Panc1 (cell line): ENCODE measurements around the gene POLR2C. TPM values are rescaled to one million over a fixed set of nuclear protein-coding genes. Genes with fewer than 3 reads are reported as not detected.

ENCODE experiments used
- ATAC-seq: fragments of 200-7000 bp; cut with Tn5 transposase; 2 replicates; pipeline ENCODE4 v1.9.1; 2020; ENCODE audit warnings: mild to moderate bottlenecking, moderate library complexity
- BruUV-seq: library from RNA; stranded (reverse); fragments of 400-500 nt; replicated peaks from 2 replicates; lab custom pipeline; 2021; lab: Mats Ljungman, UMichigan
- CTCF ChIA-PET: fragments of 300-600 bp; sonication (Branson Sonifier 250); formaldehyde crosslinking; loops from one replicate; lab custom pipeline; 2022; ENCODE audit warnings: antibody characterized with exemption; lab: Charles Lee
- POLR2A ChIA-PET: fragments of 300-600 bp; sonication (Branson Sonifier 250); formaldehyde crosslinking; loops from one replicate; lab custom pipeline; 2022; ENCODE audit warnings: antibody characterized with exemption; lab: Charles Lee
- DNase-seq: peaks from one replicate; pipeline ENCODE4 v3.0.0-alpha.2; 2010; ENCODE audit warnings: low read depth, low spot score
- H3K27ac ChIP-seq: 2 replicates; pipeline ENCODE4 v1.5.1; 2011; ENCODE audit warnings: mild to moderate bottlenecking, low read length, inconsistent platforms
- H3K27me3 ChIP-seq: fragments of 200-500 bp; sonication (Bioruptor generic); 2 replicates; pipeline ENCODE4 v1.6.0; 2014; ENCODE audit warnings: low read length, inconsistent platforms; ENCODE audit not compliant: control insufficient read depth, insufficient read depth
- H3K36me3 ChIP-seq: fragments of 200-500 bp; sonication (Bioruptor generic); 2 replicates; pipeline ENCODE4 v1.5.1; 2014; ENCODE audit warnings: inconsistent platforms, mild to moderate bottlenecking, low read length, moderate library complexity; ENCODE audit not compliant: control insufficient read depth, insufficient read depth
- H3K4me1 ChIP-seq: 2 replicates; pipeline ENCODE4 v1.5.1; 2011; ENCODE audit warnings: inconsistent platforms, mild to moderate bottlenecking, low read length, moderate library complexity; ENCODE audit not compliant: control insufficient read depth, insufficient read depth
- H3K4me3 ChIP-seq, 2 experiments: 2 replicates each; pipeline ENCODE4 v1.5.1; 2011 to 2012; ENCODE audit warnings: low read depth in 2 of 2, low read length in 2 of 2, mild to moderate bottlenecking in 2 of 2, inconsistent platforms in 1 of 2, moderate library complexity in 1 of 2
- H3K9me3 ChIP-seq: fragments of 200-500 bp; sonication (Bioruptor generic); 2 replicates; pipeline ENCODE4 v1.5.1; 2014; ENCODE audit warnings: low read depth, mild to moderate bottlenecking, inconsistent platforms, low read length, moderate library complexity; ENCODE audit not compliant: control insufficient read depth, insufficient read depth
- CTCF ChIP-seq: fragments of 450-650 bp; IDR thresholded peaks from 2 replicates; pipeline ENCODE4 v1.5.1; 2017; ENCODE audit warnings: mild to moderate bottlenecking
- POLR2AphosphoS5 ChIP-seq: IDR thresholded peaks from 2 replicates; pipeline ENCODE4 v1.6.1; 2012; ENCODE audit warnings: mild to moderate bottlenecking, low read depth, low read length, moderate library complexity
- REST ChIP-seq, 2 experiments: IDR thresholded peaks; 2 replicates each; pipeline ENCODE4 v1.6.1; 2011 to 2012; ENCODE audit warnings: low read depth in 2 of 2, control low read depth in 1 of 2, low read length in 1 of 2, mild to moderate bottlenecking in 1 of 2, moderate library complexity in 1 of 2; ENCODE audit not compliant: insufficient read depth in 1 of 2
- SIN3A ChIP-seq: IDR thresholded peaks from 2 replicates; pipeline ENCODE4 v1.6.1; 2012; ENCODE audit warnings: low read depth, mild to moderate bottlenecking, low read length, moderate library complexity, borderline replicate concordance; ENCODE audit not compliant: insufficient read depth
- TCF7L2 ChIP-seq: IDR thresholded peaks from 2 replicates; pipeline ENCODE4 v1.6.1; 2011; ENCODE audit warnings: mild to moderate bottlenecking, low read depth, low read length, inconsistent platforms
- in situ Hi-C: cut with HindIII; loops from 2 replicates; pipeline ENCODE4 v1.10.0; 2016; ENCODE audit warnings: low sequenced_read_pairs, low pct_unique_long_range_greater_than_20kb
- intact Hi-C: fragments of 100-400 bp; cut with micrococcal nuclease; formaldehyde crosslinking; loops from one replicate; pipeline ENCODE4 v1.10.0; 2022; ENCODE audit not compliant: unreplicated experiment
- total RNA-seq: library from RNA; stranded (reverse); gene quantifications from one replicate; pipeline ENCODE4 v1.2.1, GENCODE V29; 2021; ENCODE audit not compliant: unreplicated experiment

POLR2C gene
- total RNA-seq, 1 experiment from 2014 or later, result 53.9 TPM

GRCh38 chr16:57478396-57479204 lies 16.1 kb downstream of the POLR2C start:
- ChIA-PET CTCF (interaction anchor here (0.8 kb wide), 1 partner anchor 9 kb away, joined by 5 read pairs; no protein-coding TSS in a partner anchor), POLR2A (no interaction called here)
- Histone ChIP-seq H3K27me3 (no peaks in the 10 kb centered on the region), H3K27ac (no peak overlapping the region), H3K4me3 (no peak overlapping the region; a peak in 1 of 4 replicates), H3K36me3 (no peaks in the 10 kb centered on the region), H3K4me1 (no peaks in the 10 kb centered on the region; the same call in 1 of the 2 replicates), H3K9me3 (no peaks in the 10 kb centered on the region)
- no TSS peak for BruUV-seq
- in situ Hi-C loops, result no loop called here
- no peak for TF ChIP-seq POLR2AphosphoS5
- TF ChIP-seq REST (IDR thresholded peaks at IDR 0.05; ENCODE audit: insufficient read depth in 1 of 2, low read depth in 2 of 2, low read length in 1 of 2), result no peak
- no peak for TF ChIP-seq CTCF
- TF ChIP-seq SIN3A, result no peak
- no peak for TF ChIP-seq TCF7L2
- intact Hi-C loops, result no loop called here
- DNase-seq (no peak), ATAC-seq (no peak)

GRCh38 chr16:57479205-57479975 lies 16.9 kb downstream of the POLR2C start:
- intact Hi-C loops, result no loop called here
- BruUV-seq, result no TSS peak

More at GRCh38 chr16:57479205-57479975, 16.9 kb downstream of the POLR2C start:
- DNase-seq, result no peak
- ATAC-seq, result peak; percentile 60
- POLR2A ChIA-PET, result no interaction called here
- H3K9me3 ChIP-seq, result no peaks in the 10 kb centered on the region
- H3K4me1 ChIP-seq, result no peaks in the 10 kb centered on the region; the same call in 1 of the 2 replicates
- in situ Hi-C loops, result no loop called here
- H3K27ac ChIP-seq, result no peak overlapping the region
- CTCF ChIA-PET, result no interaction called here
- peak overlapping the region in 1 of 2 experiments; percentile 20; a peak in 2 of 4 replicates for H3K4me3 ChIP-seq
- TF ChIP-seq REST (IDR thresholded peaks at IDR 0.05; ENCODE audit: insufficient read depth in 1 of 2, low read depth in 2 of 2, low read length in 1 of 2), result no peak
- TF ChIP-seq SIN3A, result no peak
- no peak for TF ChIP-seq TCF7L2
- TF ChIP-seq POLR2AphosphoS5, result no peak
- no peaks in the 10 kb centered on the region for H3K27me3 ChIP-seq
- H3K36me3 ChIP-seq, result no peaks in the 10 kb centered on the region
